SK-N-SH treated with all-trans-retinoic acid at 6 μM for 48 hours (cell line): Measurements from ENCODE around the gene SEC61A2.

Source experiments
- ATAC-seq: fragments of 200-7000 bp; cut with Tn5 transposase; 3 replicates; pipeline ENCODE4 v1.9.1; 2020; ENCODE audit warnings: mild to moderate bottlenecking, moderate library complexity
- ARNTL ChIP-seq: fragments of 450-650 bp; formaldehyde crosslinking; IDR thresholded peaks from 2 replicates; pipeline ENCODE4 v1.5.0; 2020; ENCODE audit warnings: low read depth, mild to moderate bottlenecking, moderate library complexity, borderline replicate concordance
- CREB5 ChIP-seq: fragments of 250-450 bp; sonication (Bioruptor Pico); IDR thresholded peaks from 2 replicates; pipeline ENCODE4 v1.5.1; 2020; ENCODE audit warnings: low read depth, mild to moderate bottlenecking, moderate library complexity
- CSRNP3 ChIP-seq: fragments of 250-450 bp; sonication (Bioruptor Pico); IDR thresholded peaks from 2 replicates; pipeline ENCODE4 v1.5.1; 2021; ENCODE audit warnings: mild to moderate bottlenecking, moderate library complexity
- ESRRG ChIP-seq: fragments of 250-450 bp; sonication (Bioruptor Pico); IDR thresholded peaks from 2 replicates; pipeline ENCODE4 v1.6.1; 2021; ENCODE audit warnings: mild to moderate bottlenecking
- GLIS3 ChIP-seq: fragments of 250-450 bp; sonication (Bioruptor Pico); IDR thresholded peaks from 2 replicates; pipeline ENCODE4 v1.5.0; 2020; ENCODE audit warnings: mild to moderate bottlenecking, moderate library complexity
- ISL1 ChIP-seq: fragments of 250-450 bp; sonication (Bioruptor Pico); IDR thresholded peaks from 2 replicates; pipeline ENCODE4 v2.1.2; 2022; ENCODE audit warnings: mild to moderate bottlenecking, moderate library complexity
- PATZ1 ChIP-seq: fragments of 250-450 bp; sonication (Bioruptor Pico); IDR thresholded peaks from 2 replicates; pipeline ENCODE4 v1.8.0; 2020; ENCODE audit warnings: mild to moderate bottlenecking, moderate library complexity, borderline replicate concordance
- POU6F1 ChIP-seq: fragments of 250-450 bp; sonication (Bioruptor Pico); IDR thresholded peaks from 2 replicates; pipeline ENCODE4 v1.8.0; 2021; ENCODE audit warnings: low read depth, mild to moderate bottlenecking, moderate library complexity, borderline replicate concordance
- PPARA ChIP-seq: fragments of 250-450 bp; sonication (Bioruptor Pico); IDR thresholded peaks from 2 replicates; pipeline ENCODE4 v1.5.0; 2020; ENCODE audit warnings: mild to moderate bottlenecking, borderline replicate concordance
- RARB ChIP-seq: fragments of 250-450 bp; sonication (Bioruptor Pico); IDR thresholded peaks from 2 replicates; pipeline ENCODE4 v1.8.0; 2021; ENCODE audit warnings: mild to moderate bottlenecking, moderate library complexity
- SNAI2 ChIP-seq: fragments of 250-450 bp; sonication (Bioruptor Pico); IDR thresholded peaks from 2 replicates; pipeline ENCODE4 v1.5.0; 2020; ENCODE audit warnings: mild to moderate bottlenecking, moderate library complexity
- TCF4 ChIP-seq: fragments of 250-450 bp; sonication (Bioruptor Pico); IDR thresholded peaks from 2 replicates; pipeline ENCODE4 v1.8.0; 2021; ENCODE audit warnings: mild to moderate bottlenecking, moderate library complexity, borderline replicate concordance
- TOX ChIP-seq: fragments of 250-450 bp; sonication (Bioruptor Pico); IDR thresholded peaks from 2 replicates; pipeline ENCODE4 v1.8.0; 2021; ENCODE audit warnings: mild to moderate bottlenecking, moderate library complexity, borderline replicate concordance
- ZC3H10 ChIP-seq: fragments of 250-450 bp; sonication (Bioruptor Pico); IDR thresholded peaks from 2 replicates; pipeline ENCODE4 v1.5.1; 2021; ENCODE audit warnings: mild to moderate bottlenecking, moderate library complexity
- ZFP30 ChIP-seq: fragments of 450-650 bp; formaldehyde crosslinking; IDR thresholded peaks from 2 replicates; pipeline ENCODE4 v1.5.0; 2022; ENCODE audit warnings: mild to moderate bottlenecking, moderate library complexity
- ZNF70 ChIP-seq: fragments of 450-650 bp; formaldehyde crosslinking; IDR thresholded peaks from 2 replicates; pipeline ENCODE4 v1.5.0; 2020; ENCODE audit warnings: mild to moderate bottlenecking, moderate library complexity
- ZNF8 ChIP-seq: fragments of 450-650 bp; formaldehyde crosslinking; IDR thresholded peaks from 2 replicates; pipeline ENCODE4 v1.5.0; 2020; ENCODE audit warnings: mild to moderate bottlenecking, moderate library complexity

Gene SEC61A2

GRCh38 chr10:12193193-12193592 lies 63.7 kb downstream of the SEC61A2 start:
- TF ChIP-seq ZNF8 (CRISPR knock-in tag) (no peak), PATZ1 (CRISPR knock-in tag) (no peak), ESRRG (CRISPR knock-in tag) (no peak), ZFP30 (no peak), CSRNP3 (CRISPR knock-in tag) (no peak), CREB5 (CRISPR knock-in tag) (no peak)
- no peak for ATAC-seq

GRCh38 chr10:12194752-12195271 lies 65.3 kb downstream of the SEC61A2 start:
- TF ChIP-seq CREB5 (CRISPR knock-in tag): no peak
- no peak for TF ChIP-seq TCF4 (CRISPR knock-in tag)
- TF ChIP-seq SNAI2: no peak
- TF ChIP-seq CSRNP3 (CRISPR knock-in tag): no peak
- TF ChIP-seq ESRRG (CRISPR knock-in tag): no peak
- TF ChIP-seq ZNF70 (CRISPR knock-in tag): no peak
- no peak for TF ChIP-seq ISL1 (CRISPR knock-in tag)
- TF ChIP-seq RARB (CRISPR knock-in tag): no peak
- TF ChIP-seq GLIS3 (CRISPR knock-in tag): no peak
- peak; percentile 43 for ATAC-seq

GRCh38 chr10:12195281-12195602 lies 65.8 kb downstream of the SEC61A2 start:
- TF ChIP-seq TOX (CRISPR knock-in tag) (no peak), ZNF8 (CRISPR knock-in tag) (no peak), GLIS3 (CRISPR knock-in tag) (no peak), ISL1 (CRISPR knock-in tag) (no peak), TCF4 (CRISPR knock-in tag) (no peak), PPARA (no peak), POU6F1 (no peak), ESRRG (CRISPR knock-in tag) (no peak), ARNTL (CRISPR knock-in tag) (no peak), RARB (CRISPR knock-in tag) (no peak), ZNF70 (CRISPR knock-in tag) (no peak), ZFP30 (no peak), ZC3H10 (CRISPR knock-in tag) (no peak)
- peak; percentile 36 for ATAC-seq
